Measurements from ENCODE around the gene EN2. TPM values are rescaled to one million over a fixed set of nuclear protein-coding genes. Genes with fewer than 3 reads are reported as not detected.

The EN2 gene
- total RNA-seq, 2 donors from 2014 or later, result 0.08 to 0.15 TPM

Other genes with a start within 250 kb of the EN2 start
- 10 to 100 TPM; 37.3 to 42.3 TPM for gene INSIG1, start 160.3 kb upstream of the EN2 start, total RNA-seq
- gene CNPY1, start 88.4 kb downstream of the EN2 start, total RNA-seq, result not detected
- 10 to 100 TPM; 34.2 to 41.5 TPM for gene RBM33, start 186.5 kb downstream of the EN2 start, total RNA-seq

Data from left cardiac atrium (tissue), 2 donors.